EL (cell line): ENCODE measurements around the gene TBC1D1.
"Not testable (repeated sequence)": the region's sequence is repeated elsewhere in the genome, so short reads cannot be mapped to it uniquely, and the experiment has no call there.

Source experiments
- DNase-seq: peaks from one replicate; pipeline ENCODE4 v3.0.0-alpha.2; 2016

TBC1D1 gene

GRCh38 chr4:37889849-37890800 lies 759 bp upstream of the TBC1D1 start:
- DNase-seq, result peak; percentile 14

- DNase-seq, result peak; percentile 40
Observed at GRCh38 chr4:37891260-37892159, 626 bp downstream of the TBC1D1 start.

- DNase-seq, result no peak
Observed at GRCh38 chr4:37892641-37893040, 1.8 kb downstream of the TBC1D1 start.

GRCh38 chr4:37893164-37893563 lies 2.3 kb downstream of the TBC1D1 start:
- DNase-seq, result no peak

GRCh38 chr4:37895271-37895670 lies 4.4 kb downstream of the TBC1D1 start:
- no peak for DNase-seq

GRCh38 chr4:37896206-37896860 lies 5.4 kb downstream of the TBC1D1 start:
- no peak for DNase-seq

- DNase-seq, result no peak
Observed at GRCh38 chr4:37902212-37902611, 11.3 kb downstream of the TBC1D1 start.

- no peak for DNase-seq
Observed at GRCh38 chr4:37902738-37903693, 12.1 kb downstream of the TBC1D1 start.

- DNase-seq, result no peak
Observed at GRCh38 chr4:37903901-37904300, 13.0 kb downstream of the TBC1D1 start.

- no peak for DNase-seq
Observed at GRCh38 chr4:37904824-37905223, 13.9 kb downstream of the TBC1D1 start.

- DNase-seq, result no peak
Observed at GRCh38 chr4:37905533-37906169, 14.8 kb downstream of the TBC1D1 start.

GRCh38 chr4:37908488-37909331 lies 17.8 kb downstream of the TBC1D1 start:
- peak; percentile 63 for DNase-seq

GRCh38 chr4:37909332-37910090 lies 18.6 kb downstream of the TBC1D1 start:
- DNase-seq, result no peak

- DNase-seq, result no peak
Observed at GRCh38 chr4:37910091-37910486, 19.2 kb downstream of the TBC1D1 start.

- no peak for DNase-seq
Observed at GRCh38 chr4:37914539-37914938, 23.7 kb downstream of the TBC1D1 start.

GRCh38 chr4:37917388-37917787 lies 26.5 kb downstream of the TBC1D1 start:
- DNase-seq, result no peak

- DNase-seq, result no peak
Observed at GRCh38 chr4:37918653-37919052, 27.8 kb downstream of the TBC1D1 start.

GRCh38 chr4:37922328-37922727 lies 31.4 kb downstream of the TBC1D1 start:
- no peak for DNase-seq

- DNase-seq, result not testable (repeated sequence)
Observed at GRCh38 chr4:37923089-37923488, 32.2 kb downstream of the TBC1D1 start.

GRCh38 chr4:37924946-37925345 lies 34.1 kb downstream of the TBC1D1 start:
- no peak for DNase-seq
